HS-5 (cell line): ENCODE data around the gene EIF5AL1.
"Not testable (repeated sequence)": the region's sequence is repeated elsewhere in the genome, so short reads cannot be mapped to it uniquely, and the experiment has no call there.

Experiments used
- DNase-seq: peaks from one replicate; pipeline ENCODE4 v3.0.0-alpha.2; 2012; ENCODE audit warnings: low read depth

The EIF5AL1 gene

DNA sequence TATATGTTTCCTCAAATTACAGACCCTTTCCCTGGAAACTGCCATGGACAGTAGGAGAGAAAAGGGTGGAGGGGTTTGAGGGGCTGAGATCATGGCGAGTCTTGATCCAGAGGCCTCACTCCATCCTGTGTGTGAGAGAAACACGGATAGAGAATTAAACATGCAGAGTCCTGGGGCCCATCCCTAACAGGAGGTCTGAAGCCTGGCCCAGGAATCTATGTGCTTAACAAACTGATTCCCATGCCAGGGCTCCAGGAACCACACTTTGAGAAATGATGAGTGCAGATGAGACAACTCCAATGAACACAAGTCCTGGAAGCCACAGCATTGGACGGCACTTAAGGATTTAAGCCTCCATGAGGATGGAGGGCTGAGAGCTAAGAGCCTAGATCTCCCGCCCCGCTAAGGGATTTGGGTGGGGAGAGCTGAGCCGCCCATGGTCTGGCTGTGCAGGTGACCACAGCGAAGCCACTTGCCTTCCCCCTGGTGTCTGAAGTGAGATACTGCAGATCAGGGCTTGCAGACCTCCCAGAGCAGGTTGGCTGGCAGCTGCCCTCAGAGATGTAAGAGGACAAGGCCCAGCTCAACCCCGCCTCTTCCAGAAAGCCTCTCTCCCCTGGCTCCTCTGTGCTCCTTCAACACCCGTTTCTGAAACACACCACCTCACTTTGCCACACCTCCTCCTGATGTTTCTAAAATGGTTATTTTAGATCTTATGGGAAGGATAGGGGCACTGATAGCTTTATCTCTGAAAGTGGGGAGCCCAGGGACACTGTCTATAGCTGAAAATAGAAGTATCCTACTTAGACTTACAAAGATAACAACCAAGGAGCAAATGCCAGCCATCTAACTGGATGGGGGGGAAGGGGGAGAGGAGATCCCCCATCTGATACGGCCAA lies 24.8 kb upstream of the EIF5AL1 start:
- no peak for DNase-seq

- peak; percentile 73 for DNase-seq
Measured at GRCh38 chr10:79488336-79488735, 24.0 kb upstream of the EIF5AL1 start.

GRCh38 chr10:79488870-79489269 lies 23.5 kb upstream of the EIF5AL1 start:
- no peak for DNase-seq

- no peak for DNase-seq
Measured at GRCh38 chr10:79490400-79491142, 21.8 kb upstream of the EIF5AL1 start.

DNA sequence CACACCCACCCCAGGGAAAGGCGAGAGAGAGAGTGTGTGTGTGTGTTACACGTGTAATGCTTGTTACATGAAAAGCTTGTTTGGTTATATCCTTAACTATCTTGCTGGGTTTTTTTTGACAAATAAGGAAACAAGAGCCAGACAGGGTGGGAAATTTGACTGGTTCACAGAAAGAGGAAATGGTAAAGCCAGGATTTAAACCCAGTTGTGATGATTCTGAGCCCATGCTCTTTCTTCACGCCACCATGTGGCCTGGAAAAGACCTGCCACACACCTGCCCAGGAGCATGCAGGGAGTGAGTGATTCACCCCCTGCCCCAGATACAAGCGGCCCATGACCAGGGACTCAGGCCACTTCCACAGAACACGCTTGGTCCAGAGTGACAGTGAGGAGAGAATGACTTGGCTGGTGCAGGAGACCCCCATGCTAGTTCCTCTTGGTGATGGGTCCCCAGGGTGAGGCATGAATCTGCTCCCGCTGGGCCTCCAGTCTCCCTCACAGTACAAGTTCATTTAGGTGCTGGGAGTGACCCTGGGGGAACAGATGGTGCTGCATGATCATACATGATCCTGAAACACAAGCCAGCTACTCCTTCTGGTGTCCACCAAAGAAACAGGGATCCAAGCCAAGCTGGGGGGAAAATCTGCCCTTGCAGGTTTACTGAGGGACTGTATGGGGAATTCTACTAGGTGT lies 21.0 kb upstream of the EIF5AL1 start:
- no peak for DNase-seq

- DNase-seq, result no peak
Measured at GRCh38 chr10:79492256-79492655, 20.1 kb upstream of the EIF5AL1 start.

DNA sequence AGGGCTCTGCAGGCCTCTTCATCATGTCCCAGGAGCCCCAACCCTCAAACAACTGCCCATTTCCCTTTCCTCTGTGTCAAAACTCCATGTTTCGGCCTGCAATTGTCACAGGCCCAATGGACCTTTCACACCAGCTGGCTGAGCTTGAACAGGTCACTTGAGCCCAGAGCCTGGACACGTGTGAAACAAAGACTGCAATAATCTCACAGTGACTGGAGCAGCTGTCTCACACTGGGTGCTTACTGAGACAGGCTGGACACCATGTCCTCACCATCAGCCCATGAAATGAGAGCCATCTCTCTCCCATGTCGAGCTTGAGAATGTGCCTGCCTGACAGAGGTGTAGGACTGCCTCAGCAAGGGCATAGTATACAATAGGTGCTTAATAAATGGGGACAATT lies 19.5 kb upstream of the EIF5AL1 start:
- DNase-seq, result no peak

- no peak for DNase-seq
Measured at GRCh38 chr10:79493806-79494205, 18.5 kb upstream of the EIF5AL1 start.

- DNase-seq, result no peak
Measured at GRCh38 chr10:79494871-79495705, 17.2 kb upstream of the EIF5AL1 start.

DNA sequence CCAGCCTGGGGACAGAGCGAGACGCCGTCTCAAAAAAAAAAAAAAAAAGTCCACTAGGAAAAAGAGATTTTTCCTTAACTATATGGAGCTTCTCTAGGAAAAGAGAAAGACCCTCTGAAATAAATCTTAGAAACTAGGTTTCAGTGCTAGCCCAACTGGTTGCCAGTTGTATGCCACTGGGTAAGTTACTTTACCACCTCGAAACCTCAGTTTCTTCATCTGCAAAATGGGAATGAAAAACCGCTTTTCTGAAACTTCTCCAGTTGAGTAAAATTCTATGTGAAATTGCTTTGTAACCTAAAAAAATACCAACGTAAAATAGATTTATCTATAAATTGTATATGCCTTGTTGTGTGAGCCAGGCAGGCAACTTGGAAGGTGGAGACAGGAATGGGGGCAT lies 16.5 kb upstream of the EIF5AL1 start:
- DNase-seq, result no peak

GRCh38 chr10:79496896-79497295 lies 15.4 kb upstream of the EIF5AL1 start:
- DNase-seq, result no peak

DNA sequence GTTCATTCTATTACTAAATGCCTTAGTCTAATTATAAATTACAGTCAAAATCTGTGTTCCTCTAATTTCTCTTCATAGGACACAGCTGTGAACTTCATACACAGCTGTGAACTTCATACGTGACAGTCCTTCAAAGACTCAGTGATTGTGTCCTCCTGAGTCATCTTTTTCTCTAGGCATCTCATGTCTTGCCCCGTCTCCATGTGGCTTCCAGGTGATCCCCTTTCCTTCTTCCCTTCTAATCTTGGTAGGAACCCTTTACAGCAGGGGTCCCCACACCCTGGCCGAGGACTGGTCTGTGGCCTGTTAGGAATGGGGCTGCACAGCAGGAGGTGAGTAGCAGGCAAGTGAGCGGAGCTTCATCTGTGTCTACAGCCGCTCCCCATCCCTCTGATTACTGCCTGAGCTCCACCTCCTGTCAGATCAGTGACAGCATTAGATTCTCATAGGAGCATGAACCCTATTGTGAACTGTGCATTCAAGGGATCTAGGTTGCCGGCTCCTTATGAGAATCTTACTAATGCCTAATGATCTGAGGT lies 14.0 kb upstream of the EIF5AL1 start:
- no peak for DNase-seq

- no peak for DNase-seq
Measured at GRCh38 chr10:79502561-79503309, 9.6 kb upstream of the EIF5AL1 start.

GRCh38 chr10:79503787-79504186 lies 8.5 kb upstream of the EIF5AL1 start:
- DNase-seq, result not testable (repeated sequence)

GRCh38 chr10:79504483-79504882 lies 7.8 kb upstream of the EIF5AL1 start:
- not testable (repeated sequence) for DNase-seq

GRCh38 chr10:79505328-79505727 lies 7.0 kb upstream of the EIF5AL1 start:
- not testable (repeated sequence) for DNase-seq

DNA sequence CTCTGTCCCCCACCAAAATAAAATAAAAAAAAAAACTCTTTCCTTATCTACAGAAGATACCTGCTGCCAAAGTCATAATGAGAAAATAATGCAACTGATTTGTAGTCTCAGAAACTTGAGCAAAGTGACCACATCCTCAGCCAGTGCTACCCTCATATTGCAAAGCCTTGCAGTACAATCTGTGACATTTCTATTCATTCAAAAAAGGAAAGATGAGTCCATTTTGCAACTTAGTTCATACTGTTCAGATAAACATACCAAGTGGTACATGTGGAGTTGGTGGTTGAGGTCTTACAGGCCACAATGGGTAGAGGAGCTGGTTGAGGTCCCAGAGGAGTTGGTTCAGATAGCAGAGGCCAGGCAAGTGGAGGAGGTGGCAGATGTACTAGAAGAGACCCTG lies 6.5 kb upstream of the EIF5AL1 start:
- no peak for DNase-seq

- no peak for DNase-seq
Measured at GRCh38 chr10:79507440-79508167, 4.7 kb upstream of the EIF5AL1 start.

DNA sequence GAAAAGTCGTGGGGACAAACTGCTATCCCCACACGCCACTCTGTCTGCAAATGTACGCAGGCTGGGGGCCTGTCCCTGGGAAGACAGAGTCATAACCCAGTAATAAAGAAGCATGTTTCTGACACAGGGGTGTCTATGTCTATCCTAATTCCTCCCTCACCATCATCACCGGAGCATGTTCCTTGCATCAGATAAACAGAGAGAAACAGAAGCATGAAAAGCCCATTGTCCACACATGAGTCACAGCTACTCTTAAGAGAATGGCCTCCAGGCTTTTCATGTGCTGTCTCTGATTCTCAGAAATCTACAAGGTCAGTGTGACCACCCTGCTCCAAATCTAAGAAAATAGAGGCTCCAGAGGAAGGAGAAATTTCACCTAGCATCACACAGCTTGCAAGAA lies 4.1 kb upstream of the EIF5AL1 start:
- not testable (repeated sequence) for DNase-seq
